Measurements from ENCODE around the gene SH3TC1.

- TF ChIP-seq CTCF (IDR thresholded peaks at IDR 0.05; ENCODE audit: insufficient read depth, low read length, poor library complexity, severe bottlenecking) (no peak), EZH2phosphoT487 (conservative IDR thresholded peaks at IDR 0.05; ENCODE audit: low read length) (no peak)
Measured at GRCh38 chr4:8259743-8260430, 60.8 kb downstream of the SH3TC1 start.

Data from SU-DHL-6 (cell line).